ENCODE results near the gene EHMT2. TPM values are rescaled to one million over a fixed set of nuclear protein-coding genes. Genes with fewer than 3 reads are reported as not detected.

Gene EHMT2
- total and polyA plus RNA-seq, 4 donors: 7.9 to 21.4 (median 10.6) TPM

DNA sequence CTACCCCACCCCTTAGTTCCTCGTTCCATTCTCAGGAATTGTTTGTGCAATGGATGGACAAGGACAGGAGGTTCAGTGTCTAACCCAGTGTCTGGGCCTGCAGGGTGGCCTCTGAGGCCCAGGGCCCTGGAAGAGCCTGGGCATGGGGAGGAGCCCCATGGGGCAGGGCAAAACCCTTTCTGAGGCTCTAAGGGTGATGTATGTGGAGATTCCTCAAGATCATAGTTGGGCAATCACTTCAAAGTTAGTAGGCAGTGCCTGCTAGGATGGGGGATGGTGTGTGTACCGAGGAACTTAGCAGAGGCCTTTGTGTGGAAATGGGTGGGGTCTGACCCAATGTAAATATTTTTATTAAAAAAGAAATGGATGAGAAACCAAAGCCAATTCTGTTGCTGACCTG lies 23.3 kb upstream of the EHMT2 start:
- Histone ChIP-seq H3K9ac (ENCODE audit: low read depth in 1 of 2, low read length in 2 of 2) (no peak overlapping the region), H3K27ac (ENCODE audit: low read depth in 1 of 2, low read length in 2 of 2) (no peak overlapping the region), H3K9me3 (ENCODE audit: control insufficient read depth in 4 of 4, low read length in 3 of 4) (no peaks in the 10 kb centered on the region), H3K4me3 (ENCODE audit: low read depth in 1 of 3, low read length in 3 of 3) (no peak overlapping the region), H3K36me3 (ENCODE audit: control insufficient read depth in 4 of 4, insufficient read depth in 3 of 4, low read depth in 1 of 4, low read length in 3 of 4) (no peaks in the 10 kb centered on the region), H3K4me1 (ENCODE audit: control insufficient read depth in 4 of 4, insufficient read depth in 4 of 4, low read length in 3 of 4) (peaks cover 0 to 3% (median 0%) of the 10 kb centered on the region in 4 donors), H3K27me3 (ENCODE audit: control insufficient read depth in 4 of 4, insufficient read depth in 4 of 4, low read length in 3 of 4) (no peaks in the 10 kb centered on the region)
- 82% methylated on average over 2 of the region's 2 CpGs for WGBS
- DNase-seq (ENCODE audit: low spot score): no peak
- no peak for TF ChIP-seq TAF1 (conservative IDR thresholded peaks at IDR 0.05)
- TF ChIP-seq SP1 (IDR thresholded peaks at IDR 0.05): no peak
- TF ChIP-seq FOXA2 (IDR thresholded peaks at IDR 0.05): no peak
- TF ChIP-seq HNF4A (conservative IDR thresholded peaks at IDR 0.05): no peak
- TF ChIP-seq, protein P1, sequence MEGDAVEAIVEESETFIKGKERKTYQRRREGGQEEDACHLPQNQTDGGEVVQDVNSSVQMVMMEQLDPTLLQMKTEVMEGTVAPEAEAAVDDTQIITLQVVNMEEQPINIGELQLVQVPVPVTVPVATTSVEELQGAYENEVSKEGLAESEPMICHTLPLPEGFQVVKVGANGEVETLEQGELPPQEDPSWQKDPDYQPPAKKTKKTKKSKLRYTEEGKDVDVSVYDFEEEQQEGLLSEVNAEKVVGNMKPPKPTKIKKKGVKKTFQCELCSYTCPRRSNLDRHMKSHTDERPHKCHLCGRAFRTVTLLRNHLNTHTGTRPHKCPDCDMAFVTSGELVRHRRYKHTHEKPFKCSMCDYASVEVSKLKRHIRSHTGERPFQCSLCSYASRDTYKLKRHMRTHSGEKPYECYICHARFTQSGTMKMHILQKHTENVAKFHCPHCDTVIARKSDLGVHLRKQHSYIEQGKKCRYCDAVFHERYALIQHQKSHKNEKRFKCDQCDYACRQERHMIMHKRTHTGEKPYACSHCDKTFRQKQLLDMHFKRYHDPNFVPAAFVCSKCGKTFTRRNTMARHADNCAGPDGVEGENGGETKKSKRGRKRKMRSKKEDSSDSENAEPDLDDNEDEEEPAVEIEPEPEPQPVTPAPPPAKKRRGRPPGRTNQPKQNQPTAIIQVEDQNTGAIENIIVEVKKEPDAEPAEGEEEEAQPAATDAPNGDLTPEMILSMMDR (IDR thresholded peaks at IDR 0.05; ENCODE audit: low read depth, low read length, missing input control): no peak
- no peak for TF ChIP-seq EGR1 (IDR thresholded peaks at IDR 0.05; ENCODE audit: low read depth in 2 of 2)
- TF ChIP-seq JUND (IDR thresholded peaks at IDR 0.05): no peak
- TF ChIP-seq, protein P2, sequence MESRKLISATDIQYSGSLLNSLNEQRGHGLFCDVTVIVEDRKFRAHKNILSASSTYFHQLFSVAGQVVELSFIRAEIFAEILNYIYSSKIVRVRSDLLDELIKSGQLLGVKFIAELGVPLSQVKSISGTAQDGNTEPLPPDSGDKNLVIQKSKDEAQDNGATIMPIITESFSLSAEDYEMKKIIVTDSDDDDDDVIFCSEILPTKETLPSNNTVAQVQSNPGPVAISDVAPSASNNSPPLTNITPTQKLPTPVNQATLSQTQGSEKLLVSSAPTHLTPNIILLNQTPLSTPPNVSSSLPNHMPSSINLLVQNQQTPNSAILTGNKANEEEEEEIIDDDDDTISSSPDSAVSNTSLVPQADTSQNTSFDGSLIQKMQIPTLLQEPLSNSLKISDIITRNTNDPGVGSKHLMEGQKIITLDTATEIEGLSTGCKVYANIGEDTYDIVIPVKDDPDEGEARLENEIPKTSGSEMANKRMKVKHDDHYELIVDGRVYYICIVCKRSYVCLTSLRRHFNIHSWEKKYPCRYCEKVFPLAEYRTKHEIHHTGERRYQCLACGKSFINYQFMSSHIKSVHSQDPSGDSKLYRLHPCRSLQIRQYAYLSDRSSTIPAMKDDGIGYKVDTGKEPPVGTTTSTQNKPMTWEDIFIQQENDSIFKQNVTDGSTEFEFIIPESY (IDR thresholded peaks at IDR 0.05): no peak
- no peak for TF ChIP-seq YY1 (IDR thresholded peaks at IDR 0.05)

DNA sequence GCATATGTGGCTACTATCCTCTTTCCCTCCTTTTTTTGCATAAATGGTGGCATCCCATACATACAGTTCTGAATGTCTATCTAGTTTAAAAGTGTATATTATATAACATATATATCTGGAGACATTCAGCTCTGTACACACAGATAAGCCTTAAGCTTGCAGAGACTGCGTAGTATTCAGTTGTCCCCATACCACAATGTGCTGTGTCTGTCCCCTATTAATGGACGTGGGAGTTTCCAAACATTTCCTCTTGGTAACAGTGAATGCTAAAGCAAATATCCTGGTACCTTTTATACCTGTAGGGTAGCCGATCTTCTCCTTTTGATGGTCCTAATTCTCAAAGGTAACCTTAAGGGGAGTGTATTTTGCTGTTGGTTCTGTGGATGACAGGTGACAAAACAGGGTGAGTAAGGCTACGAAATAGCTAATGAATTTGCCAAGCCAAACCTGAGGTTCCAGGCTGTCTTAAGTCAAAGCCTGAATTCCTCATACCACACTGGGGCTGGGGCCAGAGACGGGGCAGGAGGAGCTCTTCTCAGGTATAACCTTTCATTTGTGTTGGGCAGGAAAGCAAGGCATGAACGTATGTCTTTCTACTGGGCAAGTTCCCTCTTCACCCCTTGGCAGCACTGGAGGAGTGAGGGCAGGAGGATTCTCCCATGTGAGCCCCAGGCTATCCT lies 22.3 kb upstream of the EHMT2 start:
- no peak for DNase-seq (ENCODE audit: low spot score)
- no peaks in the 10 kb centered on the region for H3K27me3 ChIP-seq (ENCODE audit: control insufficient read depth in 4 of 4, insufficient read depth in 4 of 4, low read length in 3 of 4)
- no peak overlapping the region for H3K27ac ChIP-seq (ENCODE audit: low read depth in 1 of 2, low read length in 2 of 2)
- H3K9me3 ChIP-seq (ENCODE audit: control insufficient read depth in 4 of 4, low read length in 3 of 4): no peaks in the 10 kb centered on the region
- H3K4me1 ChIP-seq (ENCODE audit: control insufficient read depth in 4 of 4, insufficient read depth in 4 of 4, low read length in 3 of 4): peaks cover 0 to 3% (median 0%) of the 10 kb centered on the region in 4 donors
- TF ChIP-seq, protein P2 (IDR thresholded peaks at IDR 0.05): no peak
- no peak for TF ChIP-seq JUND (IDR thresholded peaks at IDR 0.05)
- no peak for TF ChIP-seq TAF1 (conservative IDR thresholded peaks at IDR 0.05)
- no peak for TF ChIP-seq GABPA (IDR thresholded peaks at IDR 0.05 in 1 of 2, conservative IDR thresholded peaks at IDR 0.05 in 1 of 2)
- H3K9ac ChIP-seq (ENCODE audit: low read depth in 1 of 2, low read length in 2 of 2): no peak overlapping the region
- no peaks in the 10 kb centered on the region for H3K36me3 ChIP-seq (ENCODE audit: control insufficient read depth in 4 of 4, insufficient read depth in 3 of 4, low read depth in 1 of 4, low read length in 3 of 4)
- WGBS: 90% methylated on average over 6 of the region's 6 CpGs
- H3K4me3 ChIP-seq (ENCODE audit: low read depth in 1 of 3, low read length in 3 of 3): no peak overlapping the region

Measured in liver (tissue), 9 donors.